ENCODE data around the gene GAB3.
"Not testable (repeated sequence)": the region's sequence is repeated elsewhere in the genome, so short reads cannot be mapped to it uniquely, and the experiment has no call there.

DNA sequence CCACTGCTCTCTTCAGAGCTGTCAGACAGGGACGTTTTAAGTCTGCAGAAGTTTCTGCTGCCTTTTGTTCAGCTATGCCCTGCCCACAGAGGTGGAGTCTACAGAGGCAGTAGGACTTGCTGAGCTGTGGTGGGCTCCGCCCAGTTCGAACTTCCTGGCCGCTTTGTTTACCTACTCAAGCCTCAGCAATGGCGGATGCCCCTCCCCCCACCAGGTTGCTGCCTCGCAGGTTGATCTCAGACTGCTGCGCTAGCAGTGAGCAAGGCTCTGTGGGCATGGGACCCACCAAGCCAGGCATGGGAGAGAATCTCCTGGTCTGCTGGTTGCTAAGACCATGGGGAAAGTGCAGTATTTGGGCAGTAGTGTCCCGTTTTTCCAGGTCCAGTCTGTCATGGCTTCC, 80.0 kb downstream of the GAB3 start:
- TF ChIP-seq POLR2A (conservative IDR thresholded peaks at IDR 0.05) = not testable (repeated sequence)
- TF ChIP-seq, protein P1, sequence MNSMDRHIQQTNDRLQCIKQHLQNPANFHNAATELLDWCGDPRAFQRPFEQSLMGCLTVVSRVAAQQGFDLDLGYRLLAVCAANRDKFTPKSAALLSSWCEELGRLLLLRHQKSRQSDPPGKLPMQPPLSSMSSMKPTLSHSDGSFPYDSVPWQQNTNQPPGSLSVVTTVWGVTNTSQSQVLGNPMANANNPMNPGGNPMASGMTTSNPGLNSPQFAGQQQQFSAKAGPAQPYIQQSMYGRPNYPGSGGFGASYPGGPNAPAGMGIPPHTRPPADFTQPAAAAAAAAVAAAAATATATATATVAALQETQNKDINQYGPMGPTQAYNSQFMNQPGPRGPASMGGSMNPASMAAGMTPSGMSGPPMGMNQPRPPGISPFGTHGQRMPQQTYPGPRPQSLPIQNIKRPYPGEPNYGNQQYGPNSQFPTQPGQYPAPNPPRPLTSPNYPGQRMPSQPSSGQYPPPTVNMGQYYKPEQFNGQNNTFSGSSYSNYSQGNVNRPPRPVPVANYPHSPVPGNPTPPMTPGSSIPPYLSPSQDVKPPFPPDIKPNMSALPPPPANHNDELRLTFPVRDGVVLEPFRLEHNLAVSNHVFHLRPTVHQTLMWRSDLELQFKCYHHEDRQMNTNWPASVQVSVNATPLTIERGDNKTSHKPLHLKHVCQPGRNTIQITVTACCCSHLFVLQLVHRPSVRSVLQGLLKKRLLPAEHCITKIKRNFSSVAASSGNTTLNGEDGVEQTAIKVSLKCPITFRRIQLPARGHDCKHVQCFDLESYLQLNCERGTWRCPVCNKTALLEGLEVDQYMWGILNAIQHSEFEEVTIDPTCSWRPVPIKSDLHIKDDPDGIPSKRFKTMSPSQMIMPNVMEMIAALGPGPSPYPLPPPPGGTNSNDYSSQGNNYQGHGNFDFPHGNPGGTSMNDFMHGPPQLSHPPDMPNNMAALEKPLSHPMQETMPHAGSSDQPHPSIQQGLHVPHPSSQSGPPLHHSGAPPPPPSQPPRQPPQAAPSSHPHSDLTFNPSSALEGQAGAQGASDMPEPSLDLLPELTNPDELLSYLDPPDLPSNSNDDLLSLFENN (IDR thresholded peaks at IDR 0.05; ENCODE audit: low read depth in 2 of 2, low read length in 2 of 2) = not testable (repeated sequence)

All from K562 (cell line).